GM18502 (cell line): Measurements from ENCODE around the gene PTGDR.
A peak's percentile ranks its signal among the peaks of the same experiment; 100 is the strongest.

ENCODE experiments used
- ATAC-seq: cut with Tn5 transposase; IDR thresholded peaks from one replicate; pipeline ENCODE4 v1.9.1; 2021; ENCODE audit warnings: mild to moderate bottlenecking; ENCODE audit not compliant: unreplicated experiment, poor library complexity

PTGDR gene

GRCh38 chr14:52307905-52308304 lies 40.4 kb downstream of the PTGDR start:
- ATAC-seq: no peak

- no peak for ATAC-seq
These were observed 43.0 kb downstream of the PTGDR start for GRCh38 chr14:52310541-52310940.

- ATAC-seq: no peak
These were observed 45.4 kb downstream of the PTGDR start for GRCh38 chr14:52312931-52313355.

- ATAC-seq: no peak
These were observed 46.0 kb downstream of the PTGDR start for GRCh38 chr14:52313462-52313861.

GRCh38 chr14:52313903-52314594 lies 46.6 kb downstream of the PTGDR start, which contains the start of gene PTGER2:
Gene PTGER2, plus strand, starts transcription at chr14:52314312. Its CDS starts 237 bp downstream, at chr14:52314549.
- peak; percentile 42 for ATAC-seq

- no peak for ATAC-seq
These were observed 47.3 kb downstream of the PTGDR start for GRCh38 chr14:52314595-52315354.

GRCh38 chr14:52315355-52315718 lies 47.8 kb downstream of the PTGDR start:
- ATAC-seq: no peak

- no peak for ATAC-seq
These were observed 50.6 kb downstream of the PTGDR start for GRCh38 chr14:52318062-52318461.

GRCh38 chr14:52318826-52319645 lies 51.5 kb downstream of the PTGDR start:
- ATAC-seq: no peak

GRCh38 chr14:52319919-52320318 lies 52.4 kb downstream of the PTGDR start:
- no peak for ATAC-seq

GRCh38 chr14:52325126-52325525 lies 57.6 kb downstream of the PTGDR start:
- peak; percentile 95 for ATAC-seq

GRCh38 chr14:52325630-52326029 lies 58.1 kb downstream of the PTGDR start:
- ATAC-seq: no peak
